Activated T-helper 1 cell treated with Interleukin-2 at 50 U/mL for 16 hours (primary cell): ENCODE data around the gene ATG5.
"Not testable (repeated sequence)": the region's sequence is repeated elsewhere in the genome, so short reads cannot be mapped to it uniquely, and the experiment has no call there.

ENCODE experiments used
- DNase-seq: peaks from one replicate; pipeline ENCODE4 v3.0.0-alpha.2; 2020; ENCODE audit warnings: low read depth

ATG5 gene

GRCh38 chr6:106309766-106310373 is 15.7 kb downstream of the ATG5 start:
- no peak for DNase-seq

GRCh38 chr6:106308985-106309384 is 16.6 kb downstream of the ATG5 start:
- DNase-seq, result no peak

DNA sequence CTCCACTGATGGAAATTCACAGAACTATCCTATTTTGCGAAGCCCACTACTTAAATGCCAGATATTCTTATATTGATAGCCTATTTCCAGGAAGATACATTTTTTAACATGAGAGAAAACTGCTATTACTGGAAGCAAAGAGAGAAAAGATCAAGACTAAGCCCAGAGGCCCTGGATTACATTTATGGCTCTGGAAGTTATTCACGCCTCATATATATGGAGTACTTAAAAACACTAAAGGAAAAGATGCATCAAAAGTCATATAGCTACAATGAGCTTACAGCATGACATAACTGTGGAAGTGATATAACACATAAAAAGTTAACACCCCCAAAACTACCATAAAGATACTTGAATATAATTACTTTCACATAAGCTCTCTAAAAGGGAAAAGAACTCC is 19.8 kb downstream of the ATG5 start:
- DNase-seq, result no peak

DNA sequence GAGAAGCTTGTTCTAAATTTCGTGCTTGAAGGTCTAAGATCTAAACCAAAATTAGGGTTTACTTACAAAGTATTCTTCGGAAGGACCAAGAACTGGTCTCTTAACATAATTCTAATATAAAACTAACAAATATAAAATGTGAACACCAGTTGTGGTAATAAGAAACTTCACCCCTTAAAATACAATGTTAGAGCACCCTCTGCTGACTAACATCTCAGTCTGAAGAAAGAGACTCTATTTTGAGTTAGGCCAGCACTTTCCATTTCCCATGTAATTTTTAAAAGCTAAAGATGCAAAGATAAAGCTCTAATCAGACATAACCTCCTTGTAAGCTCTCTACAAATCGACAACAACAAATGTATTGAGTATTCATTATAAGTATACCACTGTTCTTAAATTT is 24.6 kb downstream of the ATG5 start:
- no peak for DNase-seq

- no peak for DNase-seq
Measured at GRCh38 chr6:106300020-106300780, 25.4 kb downstream of the ATG5 start.

DNA sequence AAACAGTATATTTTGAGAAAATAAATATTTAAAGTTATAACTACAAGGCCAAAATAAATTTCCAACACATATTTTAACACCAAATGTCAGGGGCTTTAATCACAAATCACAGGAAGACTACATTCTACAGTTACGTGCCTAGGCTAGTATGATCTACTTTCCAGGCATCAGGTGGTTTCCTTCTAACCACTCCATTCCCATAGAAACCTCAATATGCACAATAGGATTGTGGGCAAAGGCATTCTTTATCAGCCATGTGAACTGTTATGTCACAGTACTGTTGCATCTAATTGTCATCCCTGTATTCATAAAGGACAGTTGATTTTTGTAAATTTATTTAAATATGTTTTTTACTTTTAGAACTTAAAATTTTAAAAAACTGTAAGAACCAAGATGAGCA is 32.4 kb downstream of the ATG5 start:
- no peak for DNase-seq

GRCh38 chr6:106290954-106291353 is 34.6 kb downstream of the ATG5 start:
- no peak for DNase-seq

- no peak for DNase-seq
Measured at GRCh38 chr6:106290032-106290431, 35.5 kb downstream of the ATG5 start.

DNA sequence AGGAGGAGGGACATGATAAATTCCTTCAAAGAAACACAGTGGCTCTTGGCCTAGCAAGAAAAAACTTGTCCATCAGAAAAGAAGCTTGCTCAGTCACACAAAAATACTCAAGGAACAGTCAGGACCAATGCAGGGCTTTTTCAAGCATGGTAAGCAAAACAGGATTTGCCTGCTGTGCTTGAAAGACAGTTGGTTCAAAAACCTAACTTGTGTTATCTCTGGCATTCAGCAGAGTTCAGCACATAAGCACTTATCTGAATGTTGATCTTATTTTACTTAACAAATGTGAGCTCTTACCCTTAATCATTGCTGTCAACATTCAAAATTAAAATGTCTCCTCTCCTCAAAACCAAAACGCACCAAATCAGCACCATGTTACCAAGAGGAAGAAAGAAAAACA is 38.3 kb downstream of the ATG5 start:
- no peak for DNase-seq

DNA sequence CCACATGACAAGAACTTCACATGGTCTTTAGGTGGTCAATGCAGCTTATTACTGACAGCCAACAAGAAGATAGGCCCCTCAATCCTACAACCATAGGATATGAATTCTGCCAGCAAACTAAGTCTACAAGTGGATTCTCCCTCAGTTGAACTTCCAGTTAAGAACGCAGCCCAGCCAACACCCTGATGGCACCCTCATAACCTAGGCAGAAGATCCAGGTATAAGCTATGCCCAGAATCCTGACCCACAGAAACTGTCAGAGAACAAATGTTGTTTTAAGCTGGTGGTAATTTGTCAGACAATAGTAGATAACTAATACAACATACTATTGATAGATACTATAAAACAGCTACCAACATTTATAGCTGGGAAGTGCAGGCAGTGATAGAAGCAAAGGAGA is 38.8 kb downstream of the ATG5 start:
- no peak for DNase-seq

- no peak for DNase-seq
Measured at GRCh38 chr6:106283481-106283880, 42.1 kb downstream of the ATG5 start.

GRCh38 chr6:106281661-106282060 is 43.9 kb downstream of the ATG5 start:
- no peak for DNase-seq

DNA sequence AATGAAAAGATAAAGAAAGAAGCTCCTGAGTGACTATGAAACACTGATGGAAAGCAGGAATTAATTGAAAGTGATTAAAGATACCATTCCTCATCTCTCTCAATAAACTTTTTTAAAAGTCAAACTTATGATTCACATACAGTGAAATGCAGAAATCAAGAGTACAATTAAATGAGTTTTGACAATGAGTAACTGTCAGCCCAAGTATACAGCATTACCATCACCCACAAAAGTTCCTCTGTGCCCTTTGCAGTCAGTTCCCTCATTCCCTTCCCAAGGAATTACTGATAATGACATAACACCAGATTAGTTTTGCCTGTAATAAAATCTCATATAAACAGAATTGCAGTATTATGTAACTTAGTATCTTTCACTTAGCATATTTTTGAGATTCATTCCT is 44.5 kb downstream of the ATG5 start:
- no peak for DNase-seq

DNA sequence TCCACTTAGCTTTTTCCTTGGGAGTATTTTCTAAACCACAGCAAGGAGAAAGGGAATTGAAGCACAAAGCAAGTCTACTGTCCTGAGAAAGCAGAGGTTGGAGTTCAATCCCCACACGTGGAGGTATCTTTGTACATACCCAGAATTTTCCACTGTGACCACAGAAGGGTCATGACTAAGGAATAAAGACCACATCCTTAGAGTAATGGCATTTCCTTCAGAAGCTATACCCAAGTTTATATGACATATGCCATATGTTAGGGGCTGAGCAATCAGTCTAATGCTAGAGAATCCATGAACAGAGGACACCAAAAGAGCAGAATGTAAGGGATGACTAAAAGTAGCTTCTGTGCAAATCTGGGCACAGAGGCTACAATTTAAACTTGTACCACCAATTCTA is 46.4 kb downstream of the ATG5 start:
- no peak for DNase-seq

GRCh38 chr6:106275692-106276091 is 49.9 kb downstream of the ATG5 start:
- DNase-seq, result no peak

DNA sequence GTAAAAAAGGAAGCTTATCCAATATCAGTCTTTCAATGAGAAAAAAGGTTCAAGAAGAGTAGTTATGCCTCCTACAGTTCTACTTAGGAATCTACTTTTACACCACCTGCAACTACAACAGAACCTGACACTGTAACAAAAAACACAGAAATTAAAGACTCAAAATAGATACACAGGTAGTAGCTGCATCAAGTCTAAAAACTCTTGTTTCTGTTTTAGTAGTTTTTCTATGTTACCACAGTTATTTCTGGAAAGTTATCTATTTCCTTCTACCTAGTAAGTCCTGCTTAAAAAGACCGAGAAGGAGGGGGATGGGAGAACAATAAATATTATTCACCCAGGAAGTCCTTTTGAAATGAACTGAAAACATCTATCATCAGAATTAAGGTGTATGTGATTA is 52.5 kb downstream of the ATG5 start:
- DNase-seq, result no peak

GRCh38 chr6:106272287-106272686 is 53.3 kb downstream of the ATG5 start:
- DNase-seq, result no peak

GRCh38 chr6:106270414-106270813 is 55.1 kb downstream of the ATG5 start:
- no peak for DNase-seq

- DNase-seq, result not testable (repeated sequence)
Measured at GRCh38 chr6:106269268-106269919, 56.2 kb downstream of the ATG5 start.

DNA sequence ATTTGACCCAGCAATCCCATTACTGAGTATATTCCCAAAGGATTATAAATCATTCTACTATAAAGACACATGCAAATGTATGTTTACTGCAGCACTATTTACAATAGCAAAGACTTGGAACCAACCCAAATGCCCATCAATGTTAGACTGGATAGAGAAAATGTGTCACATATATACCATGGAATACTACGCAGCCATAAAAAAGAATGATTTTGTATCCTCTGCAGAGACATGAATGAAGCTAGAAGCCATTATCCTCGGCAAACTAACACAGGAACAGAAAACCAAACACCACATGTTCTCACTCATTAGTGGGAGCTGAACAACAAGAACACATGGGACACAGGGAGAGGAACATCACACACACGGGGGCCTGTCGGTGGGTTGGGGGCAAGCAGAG is 57.1 kb downstream of the ATG5 start:
- DNase-seq, result not testable (repeated sequence)

DNA sequence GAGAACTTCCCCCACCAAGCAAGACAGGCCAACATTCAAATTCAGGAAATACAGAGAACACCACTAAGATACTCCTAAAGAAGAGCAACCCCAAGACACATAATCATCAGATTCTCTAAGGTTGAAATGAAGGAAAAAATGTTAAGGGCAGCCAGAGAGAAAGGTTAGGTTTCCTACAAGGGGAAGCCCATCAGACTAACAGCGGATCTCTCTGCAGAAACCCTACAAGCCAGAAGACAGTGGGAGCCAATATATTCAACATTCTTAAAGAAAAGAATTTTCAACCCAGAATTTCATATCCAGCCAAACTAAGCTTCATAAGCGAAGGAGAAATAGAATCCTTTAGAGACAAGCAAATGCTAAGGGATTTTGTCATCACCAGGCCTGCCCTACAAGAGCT is 61.1 kb downstream of the ATG5 start:
- not testable (repeated sequence) for DNase-seq

- DNase-seq, result not testable (repeated sequence)
Measured at GRCh38 chr6:106259748-106260147, 65.8 kb downstream of the ATG5 start.

DNA sequence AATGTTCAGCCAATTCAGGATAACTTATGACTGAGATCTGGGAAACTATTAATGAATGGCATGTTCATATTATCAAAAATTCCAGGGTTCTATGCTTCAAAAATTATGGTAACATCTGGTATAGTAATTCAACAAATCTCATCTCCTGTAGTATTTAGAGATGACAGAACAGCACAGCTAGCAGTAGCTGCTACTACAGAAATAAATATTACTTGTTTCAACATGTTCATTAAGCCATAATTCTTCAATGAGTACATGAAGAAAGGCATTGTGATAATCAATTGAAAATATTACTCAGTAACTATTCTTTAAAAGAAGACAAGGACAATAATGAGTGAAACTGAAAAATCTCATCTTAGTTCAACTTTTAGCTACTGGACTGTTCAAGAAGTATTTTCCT is 66.8 kb downstream of the ATG5 start:
- DNase-seq, result no peak
